ENCODE measurements around the gene CPEB3. TPM values are rescaled to one million over a fixed set of nuclear protein-coding genes. Genes with fewer than 3 reads are reported as not detected.

CPEB3 gene
- total RNA-seq, 1 experiment from 2014 or later: 1.0 TPM

DNA sequence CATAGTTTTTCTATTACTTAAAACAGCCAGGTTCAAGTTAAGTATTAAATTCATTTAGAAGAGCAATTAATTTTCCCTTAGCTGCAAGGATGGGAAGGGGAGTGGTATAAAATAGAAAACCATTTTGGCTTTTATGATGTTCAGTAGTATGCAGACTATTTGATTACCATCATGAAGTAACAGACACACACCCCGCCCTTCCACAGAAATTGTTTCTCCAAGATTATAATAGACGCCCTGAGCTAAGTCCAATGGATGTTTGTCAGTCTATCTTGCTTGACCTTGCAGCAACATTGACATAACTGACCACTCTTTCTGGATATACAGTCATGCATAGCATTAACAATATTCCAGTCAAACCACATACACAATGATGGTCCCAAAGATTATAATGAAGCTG is 42.3 kb downstream of the CPEB3 start:
- Histone ChIP-seq H3K18ac (ENCODE audit: insufficient read length, low read depth, low read length) (no peak overlapping the region), H4K20me1 (ENCODE audit: control insufficient read depth, insufficient read depth, insufficient read length) (no peaks in the 10 kb centered on the region), H3K79me2 (ENCODE audit: insufficient read depth, low read length) (no peaks in the 10 kb centered on the region), H3K79me1 (ENCODE audit: insufficient read depth, low read depth, low read length, poor library complexity, severe bottlenecking) (no peaks in the 10 kb centered on the region), H3K27ac (ENCODE audit: insufficient read length, low read depth, low read length) (no peak overlapping the region), H3K9me3 (ENCODE audit: control insufficient read depth, low read depth, low read length) (no peaks in the 10 kb centered on the region), H3K27me3 (ENCODE audit: insufficient read depth, low read length) (no peaks in the 10 kb centered on the region), H3K4me1 (ENCODE audit: insufficient read depth, low read length) (no peaks in the 10 kb centered on the region), H3K23ac (ENCODE audit: insufficient read length, low read depth, low read length) (no peak overlapping the region), H2BK12ac (ENCODE audit: insufficient read length, low read depth, low read length) (no peak overlapping the region), H4K91ac (ENCODE audit: insufficient read length, low read depth, low read length) (no peak overlapping the region), H3K56ac (ENCODE audit: insufficient read length, low read depth, low read length) (no peak overlapping the region), H3K23me2 (ENCODE audit: insufficient read length, low read depth, low read length, poor library complexity, severe bottlenecking) (no peaks in the 10 kb centered on the region), H3K4me2 (ENCODE audit: insufficient read depth, insufficient read length, low read length) (no peak overlapping the region), H2AK5ac (ENCODE audit: insufficient read length, low read length) (no peak overlapping the region), H3T11ph (ENCODE audit: low read length) (no peak overlapping the region), H3K14ac (ENCODE audit: insufficient read depth, low read length) (no peak overlapping the region), H2AFZ (ENCODE audit: low read length) (no peak overlapping the region), H2BK15ac (ENCODE audit: low read depth, low read length) (no peak overlapping the region), H3K4ac (ENCODE audit: low read depth, low read length) (no peak overlapping the region), H4K5ac (ENCODE audit: insufficient read length, low read depth, low read length) (no peak overlapping the region), H3K9ac (ENCODE audit: extremely low read depth, insufficient read length, low read length) (no peak overlapping the region), H2BK20ac (ENCODE audit: low read depth, low read length, poor library complexity, severe bottlenecking) (no peak overlapping the region), H4K8ac (replicated peaks; ENCODE audit: insufficient read length, low read depth, low read length) (no peak overlapping the region), H2BK5ac (ENCODE audit: insufficient read length, low read length) (no peak overlapping the region), H2BK120ac (ENCODE audit: low read depth, low read length, poor library complexity, severe bottlenecking) (no peak overlapping the region)
- peaks cover 5 to 14% of the 10 kb centered on the region in 2 experiments for H3K4me1 Mint-ChIP-seq
- DNase-seq: no peak
- H3K9me3 Mint-ChIP-seq: no peaks in the 10 kb centered on the region
- TF ChIP-seq, protein P1, sequence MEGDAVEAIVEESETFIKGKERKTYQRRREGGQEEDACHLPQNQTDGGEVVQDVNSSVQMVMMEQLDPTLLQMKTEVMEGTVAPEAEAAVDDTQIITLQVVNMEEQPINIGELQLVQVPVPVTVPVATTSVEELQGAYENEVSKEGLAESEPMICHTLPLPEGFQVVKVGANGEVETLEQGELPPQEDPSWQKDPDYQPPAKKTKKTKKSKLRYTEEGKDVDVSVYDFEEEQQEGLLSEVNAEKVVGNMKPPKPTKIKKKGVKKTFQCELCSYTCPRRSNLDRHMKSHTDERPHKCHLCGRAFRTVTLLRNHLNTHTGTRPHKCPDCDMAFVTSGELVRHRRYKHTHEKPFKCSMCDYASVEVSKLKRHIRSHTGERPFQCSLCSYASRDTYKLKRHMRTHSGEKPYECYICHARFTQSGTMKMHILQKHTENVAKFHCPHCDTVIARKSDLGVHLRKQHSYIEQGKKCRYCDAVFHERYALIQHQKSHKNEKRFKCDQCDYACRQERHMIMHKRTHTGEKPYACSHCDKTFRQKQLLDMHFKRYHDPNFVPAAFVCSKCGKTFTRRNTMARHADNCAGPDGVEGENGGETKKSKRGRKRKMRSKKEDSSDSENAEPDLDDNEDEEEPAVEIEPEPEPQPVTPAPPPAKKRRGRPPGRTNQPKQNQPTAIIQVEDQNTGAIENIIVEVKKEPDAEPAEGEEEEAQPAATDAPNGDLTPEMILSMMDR (conservative IDR thresholded peaks at IDR 0.05): no peak
- H3K27me3 Mint-ChIP-seq (ENCODE audit: low read depth): no peaks in the 10 kb centered on the region
- H3K4me3 Mint-ChIP-seq: no peak overlapping the region
- WGBS (ENCODE audit: extremely low coverage, insufficient read length, low lambda C conversion rate): no CpG with 5 or more reads among the region's 2 CpGs
- H3K36me3 Mint-ChIP-seq (ENCODE audit: insufficient read depth in 1 of 3, low read depth in 3 of 3): no peaks in the 10 kb centered on the region
- no peak overlapping the region for H3K27ac Mint-ChIP-seq
